Fibroblast of mammary gland (primary cell): ENCODE results near the gene TAGLN.
"Not testable (repeated sequence)": the region's sequence is repeated elsewhere in the genome, so short reads cannot be mapped to it uniquely, and the experiment has no call there.

Experiments
- DNase-seq: peaks from one replicate; pipeline ENCODE4 v3.0.0-alpha.2; 2010; ENCODE audit warnings: low read depth
- H3K4me3 ChIP-seq: 2 replicates; pipeline ENCODE4 v1.5.1; 2011; ENCODE audit warnings: low read depth, mild to moderate bottlenecking, low read length, moderate library complexity; ENCODE audit not compliant: control insufficient read depth
- TF ChIP-seq, protein P1 (sequence below): conservative IDR thresholded peaks from 2 replicates; pipeline ENCODE4 v1.5.1; 2011; ENCODE audit warnings: low read depth, low read length, inconsistent platforms; ENCODE audit not compliant: control insufficient read depth, insufficient read depth

The TAGLN gene

DNA sequence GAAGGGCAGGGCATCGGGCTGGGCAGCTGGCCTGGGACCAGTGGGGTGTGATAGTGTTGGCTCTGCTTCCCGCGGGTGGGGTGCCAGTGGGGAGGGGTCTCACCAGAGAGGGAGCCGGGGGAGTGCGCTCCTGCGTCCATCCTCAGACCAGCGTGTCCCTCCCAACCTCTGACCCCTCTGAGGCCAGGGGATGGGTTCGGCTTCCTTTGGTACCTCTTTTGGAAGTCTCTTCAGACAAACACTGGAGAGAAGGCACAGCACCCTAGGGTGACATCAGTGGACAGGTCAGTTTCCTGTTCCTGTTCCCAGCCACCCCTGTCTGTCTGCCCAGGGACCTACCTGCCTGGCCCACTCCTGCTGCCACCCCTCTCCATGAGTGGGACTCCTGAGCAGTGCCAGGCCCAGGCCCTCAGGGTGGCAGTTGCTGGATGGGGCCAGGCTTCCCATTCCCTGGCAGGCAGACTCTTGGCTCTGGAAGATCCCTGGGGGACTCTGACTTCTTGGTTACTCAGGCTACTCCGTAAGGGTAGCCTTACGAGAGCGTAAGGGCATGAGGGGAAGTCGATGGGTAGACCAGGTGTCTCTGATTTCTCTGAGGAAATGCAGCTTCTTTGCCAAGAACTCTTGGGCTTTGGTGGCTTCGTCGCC is 2.6 kb downstream of the TAGLN start:
- DNase-seq = peak; percentile 43
- H3K4me3 ChIP-seq = no peak overlapping the region
- TF ChIP-seq, protein P1, sequence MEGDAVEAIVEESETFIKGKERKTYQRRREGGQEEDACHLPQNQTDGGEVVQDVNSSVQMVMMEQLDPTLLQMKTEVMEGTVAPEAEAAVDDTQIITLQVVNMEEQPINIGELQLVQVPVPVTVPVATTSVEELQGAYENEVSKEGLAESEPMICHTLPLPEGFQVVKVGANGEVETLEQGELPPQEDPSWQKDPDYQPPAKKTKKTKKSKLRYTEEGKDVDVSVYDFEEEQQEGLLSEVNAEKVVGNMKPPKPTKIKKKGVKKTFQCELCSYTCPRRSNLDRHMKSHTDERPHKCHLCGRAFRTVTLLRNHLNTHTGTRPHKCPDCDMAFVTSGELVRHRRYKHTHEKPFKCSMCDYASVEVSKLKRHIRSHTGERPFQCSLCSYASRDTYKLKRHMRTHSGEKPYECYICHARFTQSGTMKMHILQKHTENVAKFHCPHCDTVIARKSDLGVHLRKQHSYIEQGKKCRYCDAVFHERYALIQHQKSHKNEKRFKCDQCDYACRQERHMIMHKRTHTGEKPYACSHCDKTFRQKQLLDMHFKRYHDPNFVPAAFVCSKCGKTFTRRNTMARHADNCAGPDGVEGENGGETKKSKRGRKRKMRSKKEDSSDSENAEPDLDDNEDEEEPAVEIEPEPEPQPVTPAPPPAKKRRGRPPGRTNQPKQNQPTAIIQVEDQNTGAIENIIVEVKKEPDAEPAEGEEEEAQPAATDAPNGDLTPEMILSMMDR = no peak

DNA sequence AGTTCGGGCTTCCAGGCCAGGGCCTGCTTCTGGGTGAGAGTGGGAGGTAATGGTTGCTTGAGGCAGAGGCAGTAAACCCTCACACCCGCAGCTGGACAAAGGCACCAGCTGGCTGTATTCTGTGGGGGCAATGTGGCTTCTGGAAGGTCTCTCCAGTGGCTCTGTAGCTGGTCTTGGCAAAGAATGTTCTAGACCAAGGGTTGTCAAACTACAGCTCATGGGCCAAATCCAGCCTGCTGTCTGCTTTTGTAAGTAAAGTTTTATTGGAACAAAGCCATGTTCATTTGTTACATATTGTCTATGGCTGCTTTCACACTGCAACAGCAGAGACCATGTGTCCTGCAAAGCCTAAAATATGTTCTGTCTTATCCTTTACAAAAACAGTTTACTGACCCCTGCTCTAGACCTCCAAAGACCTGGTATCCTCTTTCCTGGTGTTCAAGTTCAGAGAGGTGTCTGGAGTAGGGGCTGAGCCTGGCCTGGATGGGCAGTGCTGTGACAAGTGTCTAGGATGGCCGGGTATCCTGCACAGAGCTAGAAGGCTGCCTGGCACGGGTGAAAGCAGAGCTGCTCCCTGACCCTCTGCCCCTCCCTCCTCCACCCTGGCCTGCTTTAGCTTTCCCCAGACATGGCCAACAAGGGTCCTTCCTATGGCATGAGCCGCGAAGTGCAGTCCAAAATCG is 3.4 kb downstream of the TAGLN start:
- TF ChIP-seq, protein P1 = no peak
- no peak for DNase-seq
- no peak overlapping the region for H3K4me3 ChIP-seq

DNA sequence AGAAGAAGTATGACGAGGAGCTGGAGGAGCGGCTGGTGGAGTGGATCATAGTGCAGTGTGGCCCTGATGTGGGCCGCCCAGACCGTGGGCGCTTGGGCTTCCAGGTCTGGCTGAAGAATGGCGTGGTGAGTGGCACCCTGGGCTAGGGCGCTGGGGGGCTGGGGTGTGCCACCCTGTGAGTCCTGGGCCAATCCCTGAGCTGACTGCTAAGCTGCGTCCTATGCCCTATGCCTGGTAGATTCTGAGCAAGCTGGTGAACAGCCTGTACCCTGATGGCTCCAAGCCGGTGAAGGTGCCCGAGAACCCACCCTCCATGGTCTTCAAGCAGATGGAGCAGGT is 3.9 kb downstream of the TAGLN start:
- TF ChIP-seq, protein P1 = no peak
- no peak for DNase-seq
- H3K4me3 ChIP-seq = no peak overlapping the region

DNA sequence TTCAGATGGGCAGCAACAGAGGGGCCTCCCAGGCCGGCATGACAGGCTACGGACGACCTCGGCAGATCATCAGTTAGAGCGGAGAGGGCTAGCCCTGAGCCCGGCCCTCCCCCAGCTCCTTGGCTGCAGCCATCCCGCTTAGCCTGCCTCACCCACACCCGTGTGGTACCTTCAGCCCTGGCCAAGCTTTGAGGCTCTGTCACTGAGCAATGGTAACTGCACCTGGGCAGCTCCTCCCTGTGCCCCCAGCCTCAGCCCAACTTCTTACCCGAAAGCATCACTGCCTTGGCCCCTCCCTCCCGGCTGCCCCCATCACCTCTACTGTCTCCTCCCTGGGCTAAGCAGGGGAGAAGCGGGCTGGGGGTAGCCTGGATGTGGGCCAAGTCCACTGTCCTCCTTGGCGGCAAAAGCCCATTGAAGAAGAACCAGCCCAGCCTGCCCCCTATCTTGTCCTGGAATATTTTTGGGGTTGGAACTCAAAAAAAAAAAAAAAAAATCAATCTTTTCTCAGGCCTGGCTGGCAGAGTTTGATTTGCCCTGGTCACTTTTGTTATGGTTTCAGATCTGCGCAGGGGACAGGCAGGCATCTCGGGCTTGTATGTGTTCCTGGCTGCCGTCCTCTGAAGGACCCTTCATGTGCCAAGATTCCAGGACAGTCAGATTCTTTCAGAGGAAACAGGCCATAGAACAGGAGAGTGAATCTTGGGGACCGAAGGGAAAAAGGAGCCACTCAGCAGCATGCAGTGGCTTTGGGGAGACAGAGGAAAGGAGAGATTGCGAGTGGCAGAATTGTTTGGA is 5.3 kb downstream of the TAGLN start:
- TF ChIP-seq, protein P1 = no peak
- DNase-seq = no peak
- no peak overlapping the region for H3K4me3 ChIP-seq

DNA sequence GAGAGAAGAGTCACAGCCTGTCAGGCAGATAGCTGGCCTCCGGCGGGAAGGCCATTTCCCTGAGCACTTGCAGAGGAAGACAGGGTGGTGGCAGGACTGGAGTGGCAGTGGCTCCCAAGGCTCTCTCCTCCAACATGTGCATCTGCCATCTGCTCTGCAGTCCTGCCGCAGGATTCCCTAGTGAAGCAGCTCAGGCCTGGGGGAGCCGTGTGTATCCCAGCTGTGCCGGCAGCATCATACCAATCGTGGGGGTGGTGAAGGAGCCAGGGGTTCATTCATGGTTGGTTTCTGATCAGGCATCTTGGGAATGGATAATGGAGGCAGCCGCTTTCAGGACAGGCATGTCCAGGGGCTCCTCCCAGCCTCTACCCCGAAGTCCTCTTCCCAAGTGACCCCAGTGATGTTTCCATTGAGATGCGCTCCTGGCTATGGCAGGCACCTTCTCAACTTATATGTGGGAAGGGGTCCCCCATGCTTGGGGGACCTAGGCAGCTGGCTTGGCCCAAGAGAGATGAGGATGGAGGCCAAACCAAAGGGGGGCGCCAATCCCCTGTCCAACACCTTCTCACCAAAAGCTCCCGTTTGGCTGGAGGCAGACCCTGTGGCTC is 6.1 kb downstream of the TAGLN start:
- no peak for DNase-seq
- TF ChIP-seq, protein P1 = no peak
- no peak overlapping the region for H3K4me3 ChIP-seq

DNA sequence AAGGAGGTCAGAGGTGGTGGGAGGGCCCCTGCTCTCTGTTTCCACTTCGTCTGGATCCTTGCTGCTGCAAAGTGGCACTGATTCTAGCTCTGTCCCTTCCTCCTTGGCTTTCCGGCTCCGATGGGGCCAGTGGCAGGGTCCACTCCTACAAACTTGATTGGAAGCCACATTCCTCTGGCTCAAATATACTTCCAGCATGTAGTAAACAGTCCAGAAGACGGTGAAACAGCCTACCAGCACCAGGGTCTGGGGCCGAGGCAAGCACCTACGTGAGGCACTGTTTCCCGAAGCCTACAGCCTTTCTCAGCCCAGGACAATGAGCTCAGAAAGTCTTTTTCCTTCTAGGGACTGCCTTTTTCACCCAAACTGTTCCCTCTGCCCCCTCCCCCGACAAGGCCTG is 6.9 kb downstream of the TAGLN start:
- not testable (repeated sequence) for H3K4me3 ChIP-seq, DNase-seq

DNA sequence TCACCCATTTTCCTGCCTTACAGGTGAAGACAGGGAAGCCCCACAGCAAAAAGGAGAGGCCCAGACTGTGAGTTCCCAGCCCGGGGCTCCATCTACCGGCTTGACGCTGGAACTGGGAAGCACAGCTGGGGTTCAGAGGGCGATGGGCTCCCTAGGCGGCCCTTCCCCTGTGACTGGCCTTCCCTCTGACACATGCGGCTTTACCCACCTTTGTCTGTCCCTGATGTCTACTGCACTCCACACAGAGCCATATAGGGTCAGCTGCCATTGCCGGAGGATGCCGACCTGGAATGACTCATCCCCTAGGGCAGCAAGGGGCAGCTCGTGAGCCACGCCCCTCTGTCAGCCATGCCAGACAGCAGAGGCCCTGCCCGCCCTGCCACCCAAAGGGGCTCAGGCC is 7.7 kb downstream of the TAGLN start:
- H3K4me3 ChIP-seq, DNase-seq: not testable (repeated sequence)

DNA sequence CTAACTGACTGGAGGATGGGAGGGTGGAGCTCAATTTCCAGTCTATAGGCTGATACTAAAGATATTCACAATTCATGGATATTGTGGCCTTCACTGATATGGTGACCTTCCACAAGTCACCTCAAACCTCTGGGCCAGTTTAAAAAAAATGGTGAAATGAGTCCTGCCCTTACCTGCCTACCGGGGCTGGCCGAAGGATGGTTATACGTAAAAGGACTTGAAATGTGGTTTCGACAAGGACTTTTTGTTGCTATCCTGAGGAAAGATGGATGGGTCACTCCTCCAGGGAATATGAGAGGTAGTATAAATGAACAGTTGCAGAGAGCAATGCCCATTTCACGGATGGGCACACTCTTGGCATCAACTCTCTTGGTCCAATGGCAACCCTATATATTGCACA is 8.3 kb downstream of the TAGLN start:
- not testable (repeated sequence) for DNase-seq, H3K4me3 ChIP-seq

DNA sequence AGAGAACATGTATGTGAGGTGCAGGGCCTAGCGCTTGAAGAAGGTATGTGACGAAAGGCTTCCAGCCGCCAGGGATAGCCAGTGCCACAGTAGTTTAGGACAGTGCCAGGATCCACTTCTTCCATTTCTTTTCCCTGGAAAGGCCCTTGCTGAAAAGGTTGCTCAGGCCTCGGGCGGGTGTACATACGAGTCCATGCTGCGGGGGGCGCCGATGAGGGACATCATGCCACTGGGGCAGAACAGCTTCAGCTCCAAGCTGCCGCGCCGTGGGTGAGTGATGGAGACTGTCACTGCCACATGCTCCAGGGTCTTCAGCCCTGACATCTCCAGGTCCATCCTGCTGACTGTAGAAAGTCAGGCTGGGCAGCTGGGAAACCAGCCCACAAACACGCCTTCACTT is 9.5 kb downstream of the TAGLN start:
- not testable (repeated sequence) for DNase-seq

DNA sequence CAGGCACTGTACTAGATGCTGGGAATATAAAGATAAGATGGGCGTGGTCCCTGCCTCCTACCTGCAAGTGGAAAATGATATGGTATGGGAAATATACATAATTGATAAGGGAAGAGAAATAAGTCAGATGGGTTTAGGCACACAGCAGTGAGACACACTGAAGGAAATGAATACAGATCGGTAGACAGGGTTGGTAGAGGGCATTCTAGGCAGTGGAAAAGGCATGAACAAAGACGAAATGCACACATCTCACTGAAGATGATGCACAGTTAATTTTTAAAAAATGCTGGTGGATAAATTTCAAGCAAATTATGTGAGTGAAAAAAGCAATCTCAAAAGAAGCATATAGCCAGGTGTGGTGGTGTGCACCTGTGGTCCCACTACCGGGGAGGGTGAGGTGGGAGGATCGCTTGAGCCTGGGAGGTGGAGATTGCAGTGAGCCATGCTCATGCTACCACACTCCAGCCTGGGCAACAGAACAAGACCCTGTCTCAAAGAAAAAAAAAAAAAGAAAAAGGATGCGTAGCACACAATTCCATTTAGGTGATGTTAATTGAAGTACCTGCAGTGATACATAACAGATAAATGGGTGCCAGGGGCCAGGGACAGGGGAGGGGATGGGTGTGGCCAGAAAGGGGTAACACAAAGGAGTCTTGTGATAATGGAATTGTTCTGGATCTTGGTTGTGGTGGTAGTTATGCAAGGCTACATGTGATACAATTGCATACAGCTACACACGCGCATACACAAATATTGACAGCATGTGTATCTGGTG is 10.4 kb downstream of the TAGLN start:
- not testable (repeated sequence) for DNase-seq, H3K4me3 ChIP-seq

More for the DNA sequence above, 9.5 kb downstream of the TAGLN start:
- H3K4me3 ChIP-seq = not testable (repeated sequence)
